K562 (cell line): ENCODE results near the gene TTC33.

Experiments
- ARID4B ChIP-seq: sonication (generic); formaldehyde crosslinking; IDR thresholded peaks from 2 replicates; pipeline ENCODE4 v1.8.0; 2022; ENCODE audit warnings: mild to moderate bottlenecking, missing genetic modification reagents
- FOXA1 ChIP-seq: fragments of 450-650 bp; IDR thresholded peaks from 2 replicates; pipeline ENCODE4 v1.6.1; 2016; ENCODE audit warnings: mild to moderate bottlenecking, borderline replicate concordance
- HDGF ChIP-seq: fragments of 450-650 bp; IDR thresholded peaks from 2 replicates; pipeline ENCODE4 v1.6.1; 2016
- NONO ChIP-seq, 2 experiments: fragments of 200-400 bp in 1 of 2; fragments of 450-650 bp in 1 of 2; formaldehyde crosslinking in 1 of 2; IDR thresholded peaks; 2 replicates each; pipeline ENCODE4 v1.6.1; 2017; ENCODE audit warnings: low read depth in 2 of 2, mild to moderate bottlenecking in 2 of 2, moderate library complexity in 2 of 2, low read length in 1 of 2
- POLR2A ChIP-seq: fragments of 450-650 bp; conservative IDR thresholded peaks from 2 replicates; pipeline ENCODE4 v1.6.1; 2016
- PRPF4 ChIP-seq: fragments of 200-400 bp; formaldehyde crosslinking; IDR thresholded peaks from one replicate; pipeline ENCODE4 v1.6.1; 2017; ENCODE audit warnings: low read length, low read depth, mild to moderate bottlenecking; ENCODE audit not compliant: insufficient read depth, poor library complexity, severe bottlenecking
- ZNF395 ChIP-seq: fragments of 200-800 bp; sonication (Bioruptor generic); IDR thresholded peaks from 2 replicates; pipeline ENCODE4 v1.6.1; 2017; ENCODE audit warnings: missing genetic modification characterization, missing compliant biosample characterization
- ZZZ3 ChIP-seq: fragments of 450-650 bp; IDR thresholded peaks from 2 replicates; pipeline ENCODE4 v1.6.1; 2016; ENCODE audit warnings: antibody characterized with exemption, mild to moderate bottlenecking, moderate library complexity
- TF ChIP-seq, protein P1 (sequence below), 3 experiments: IDR thresholded peaks in 2 of 3; conservative IDR thresholded peaks in 1 of 3; 2 replicates each; pipeline ENCODE4 v1.5.1; 2011 to 2012; ENCODE audit warnings: low read length in 3 of 3, mild to moderate bottlenecking in 3 of 3, control low read depth in 2 of 3, improper control_type of control experiment in 1 of 3, inconsistent platforms in 1 of 3, low read depth in 1 of 3, mixed read lengths in 1 of 3, moderate library complexity in 1 of 3; ENCODE audit not compliant: insufficient read depth in 2 of 3
- TF ChIP-seq, protein P2 (sequence below): sonication (generic); formaldehyde crosslinking; IDR thresholded peaks from 2 replicates; pipeline ENCODE4 v1.9.0; 2022; ENCODE audit warnings: mild to moderate bottlenecking, missing genetic modification reagents

- TF ChIP-seq, protein P1, sequence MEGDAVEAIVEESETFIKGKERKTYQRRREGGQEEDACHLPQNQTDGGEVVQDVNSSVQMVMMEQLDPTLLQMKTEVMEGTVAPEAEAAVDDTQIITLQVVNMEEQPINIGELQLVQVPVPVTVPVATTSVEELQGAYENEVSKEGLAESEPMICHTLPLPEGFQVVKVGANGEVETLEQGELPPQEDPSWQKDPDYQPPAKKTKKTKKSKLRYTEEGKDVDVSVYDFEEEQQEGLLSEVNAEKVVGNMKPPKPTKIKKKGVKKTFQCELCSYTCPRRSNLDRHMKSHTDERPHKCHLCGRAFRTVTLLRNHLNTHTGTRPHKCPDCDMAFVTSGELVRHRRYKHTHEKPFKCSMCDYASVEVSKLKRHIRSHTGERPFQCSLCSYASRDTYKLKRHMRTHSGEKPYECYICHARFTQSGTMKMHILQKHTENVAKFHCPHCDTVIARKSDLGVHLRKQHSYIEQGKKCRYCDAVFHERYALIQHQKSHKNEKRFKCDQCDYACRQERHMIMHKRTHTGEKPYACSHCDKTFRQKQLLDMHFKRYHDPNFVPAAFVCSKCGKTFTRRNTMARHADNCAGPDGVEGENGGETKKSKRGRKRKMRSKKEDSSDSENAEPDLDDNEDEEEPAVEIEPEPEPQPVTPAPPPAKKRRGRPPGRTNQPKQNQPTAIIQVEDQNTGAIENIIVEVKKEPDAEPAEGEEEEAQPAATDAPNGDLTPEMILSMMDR (IDR thresholded peaks at IDR 0.05 in 2 of 3, conservative IDR thresholded peaks at IDR 0.05 in 1 of 3; ENCODE audit: insufficient read depth in 2 of 3, low read depth in 1 of 3, low read length in 3 of 3) = no peak
- TF ChIP-seq ARID4B (no peak), ZNF395 (CRISPR knock-in tag) (no peak), POLR2A (no peak), PRPF4 (no peak), ZZZ3 (no peak), FOXA1 (no peak), HDGF (no peak), NONO (IDR thresholded peaks at IDR 0.05; ENCODE audit: low read depth in 2 of 2, low read length in 1 of 2) (no peak)
- TF ChIP-seq, protein P2, sequence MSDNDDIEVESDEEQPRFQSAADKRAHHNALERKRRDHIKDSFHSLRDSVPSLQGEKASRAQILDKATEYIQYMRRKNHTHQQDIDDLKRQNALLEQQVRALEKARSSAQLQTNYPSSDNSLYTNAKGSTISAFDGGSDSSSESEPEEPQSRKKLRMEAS (CRISPR knock-in tag) = no peak
These were observed 1.6 kb upstream of the TTC33 start for GRCh38 chr5:40757400-40757799.
